HFFc6 (cell line): ENCODE measurements around the gene CORO1C. TPM values are rescaled to one million over a fixed set of nuclear protein-coding genes. Genes with fewer than 3 reads are reported as not detected.

Source experiments
- DNase-seq: peaks from one replicate; pipeline ENCODE4 v3.0.0-alpha.2; 2018
- H3K27ac Mint-ChIP-seq: 2 replicates; pipeline ENCODE4 v1.8.0; 2020; ENCODE audit warnings: mild to moderate bottlenecking, mixed read lengths
- H3K27me3 Mint-ChIP-seq: 2 replicates; pipeline ENCODE4 v1.8.0; 2021; ENCODE audit warnings: mild to moderate bottlenecking, moderate library complexity, mixed read lengths; ENCODE audit not compliant: insufficient read depth
- H3K36me3 Mint-ChIP-seq: 2 replicates; pipeline ENCODE4 v1.8.0; 2021; ENCODE audit warnings: low read depth, mixed read lengths
- H3K4me1 Mint-ChIP-seq: 2 replicates; pipeline ENCODE4 v1.8.0; 2020; ENCODE audit warnings: low read depth, mixed read lengths
- H3K4me3 Mint-ChIP-seq: 2 replicates; pipeline ENCODE4 v1.8.0; 2020; ENCODE audit warnings: mild to moderate bottlenecking, moderate library complexity, mixed read lengths
- H3K9me3 Mint-ChIP-seq: 2 replicates; pipeline ENCODE4 v1.8.0; 2020; ENCODE audit warnings: mild to moderate bottlenecking, mixed read lengths
- CTCF ChIP-seq: fragments of 200-600 bp; sonication (generic); IDR thresholded peaks from 2 replicates; pipeline ENCODE4 v1.5.0; 2021; ENCODE audit warnings: antibody characterized with exemption, mild to moderate bottlenecking
- total RNA-seq, 6 experiments: library from RNA; stranded (reverse); fragmentation: NEBNext Ultra II Directional; extraction: Animal tissue kit (Norgen Biotek cat#: 25700); gene quantifications; 2 replicates in 1 of 6; 3 replicates in 5 of 6; pipeline ENCODE4 v1.2.3, GENCODE V29; 2021

CORO1C gene
- total RNA-seq, 6 experiments from 2014 or later = 541 to 709 (median 649) TPM

DNA sequence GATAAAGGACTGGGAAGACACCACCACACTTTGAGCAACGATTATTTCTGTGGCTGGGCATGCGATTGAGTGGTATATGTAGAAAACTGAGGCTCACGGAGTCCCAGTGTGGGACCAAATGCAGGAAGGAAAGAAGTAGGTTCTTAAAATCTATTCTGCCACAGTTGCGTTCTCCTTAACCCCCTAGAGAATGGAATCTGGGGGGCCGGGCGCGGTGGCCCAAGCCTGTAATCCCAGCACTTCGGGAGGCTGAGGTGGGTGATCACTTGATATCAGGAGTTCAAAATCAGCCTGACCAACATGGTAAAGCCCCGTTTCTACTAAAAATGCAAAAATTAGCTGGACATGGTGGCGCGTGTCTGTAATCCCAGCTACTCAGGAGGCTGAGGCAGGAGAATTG lies 29.9 kb upstream of the CORO1C start:
- H3K27ac Mint-ChIP-seq = no peak overlapping the region
- no peaks in the 10 kb centered on the region for H3K4me1 Mint-ChIP-seq
- DNase-seq = no peak
- peaks cover 7% of the 10 kb centered on the region for H3K27me3 Mint-ChIP-seq
- H3K4me3 Mint-ChIP-seq = no peak overlapping the region
- H3K36me3 Mint-ChIP-seq = no peaks in the 10 kb centered on the region
- no peaks in the 10 kb centered on the region for H3K9me3 Mint-ChIP-seq
- TF ChIP-seq CTCF = no peak

- Mint-ChIP-seq H3K9me3 (no peaks in the 10 kb centered on the region), H3K27me3 (peaks cover 7% of the 10 kb centered on the region), H3K4me3 (no peak overlapping the region), H3K4me1 (no peaks in the 10 kb centered on the region), H3K27ac (no peak overlapping the region), H3K36me3 (no peaks in the 10 kb centered on the region)
- TF ChIP-seq CTCF = no peak
- no peak for DNase-seq
Measured at GRCh38 chr12:108759924-108760323, 28.6 kb upstream of the CORO1C start.

DNA sequence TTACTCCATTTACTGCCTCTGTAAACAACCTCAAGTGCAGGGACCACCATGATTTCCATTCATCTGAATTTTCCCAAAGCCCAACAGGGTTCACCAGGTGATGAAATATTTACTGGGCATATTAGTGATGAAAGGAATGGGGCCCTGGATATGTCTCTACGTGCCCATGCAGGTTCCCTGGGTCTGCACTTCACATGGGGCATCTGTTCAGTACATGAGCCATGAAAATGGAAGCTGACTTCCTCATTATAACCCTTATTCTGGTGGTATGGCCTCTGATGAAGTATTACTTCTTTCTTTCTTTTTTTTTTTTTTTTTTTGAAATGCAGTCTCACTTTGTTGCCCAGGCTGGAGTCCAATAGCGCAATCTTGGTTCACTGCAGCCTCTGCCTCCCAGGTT lies 26.5 kb upstream of the CORO1C start:
- H3K27me3 Mint-ChIP-seq = peaks cover 7% of the 10 kb centered on the region
- TF ChIP-seq CTCF = no peak
- no peak for DNase-seq
- H3K4me3 Mint-ChIP-seq = no peak overlapping the region
- H3K27ac Mint-ChIP-seq = no peak overlapping the region
- no peaks in the 10 kb centered on the region for H3K36me3 Mint-ChIP-seq
- H3K9me3 Mint-ChIP-seq = no peaks in the 10 kb centered on the region
- H3K4me1 Mint-ChIP-seq = no peaks in the 10 kb centered on the region

- Mint-ChIP-seq H3K4me3 (no peak overlapping the region), H3K36me3 (no peaks in the 10 kb centered on the region), H3K27me3 (peaks cover 4% of the 10 kb centered on the region), H3K9me3 (no peaks in the 10 kb centered on the region), H3K4me1 (0 out of 2 replicates have a peak, but pooled peaks cover 5% of the 10 kb centered on the region), H3K27ac (no peak overlapping the region)
- no peak for TF ChIP-seq CTCF
- no peak for DNase-seq
Measured at GRCh38 chr12:108756421-108756820, 25.1 kb upstream of the CORO1C start.

- no peaks in the 10 kb centered on the region; the same call in 1 of the 2 replicates for H3K27me3 Mint-ChIP-seq
- TF ChIP-seq CTCF = no peak
- 0 out of 2 replicates have a peak, but pooled peaks cover 5% of the 10 kb centered on the region for H3K4me1 Mint-ChIP-seq
- no peaks in the 10 kb centered on the region for H3K36me3 Mint-ChIP-seq
- no peaks in the 10 kb centered on the region for H3K9me3 Mint-ChIP-seq
- H3K4me3 Mint-ChIP-seq = no peak overlapping the region
- DNase-seq = no peak
- no peak overlapping the region for H3K27ac Mint-ChIP-seq
Measured at GRCh38 chr12:108755481-108755880, 24.2 kb upstream of the CORO1C start.

DNA sequence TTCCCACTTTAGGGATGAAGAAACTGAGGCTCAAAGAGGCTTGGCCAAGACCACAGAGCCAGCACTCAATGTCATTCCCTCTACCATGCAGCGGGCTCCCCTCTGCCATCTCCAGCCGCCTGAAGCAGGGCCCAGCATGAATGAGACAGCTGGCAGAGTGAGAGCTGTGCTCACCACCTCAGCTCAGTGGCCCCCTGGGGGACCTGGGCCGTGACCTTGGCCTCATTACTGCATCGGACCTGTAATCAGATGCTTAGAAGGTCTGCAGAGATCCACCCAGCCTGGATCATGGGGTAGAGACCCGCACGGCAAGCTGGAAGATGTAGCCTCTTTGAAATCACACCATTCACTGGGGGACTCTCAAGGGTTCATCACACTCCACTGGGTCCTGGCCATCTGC lies 22.7 kb upstream of the CORO1C start:
- no peak overlapping the region for H3K27ac Mint-ChIP-seq
- H3K9me3 Mint-ChIP-seq = no peaks in the 10 kb centered on the region
- 0 out of 2 replicates have a peak, but pooled peaks cover 5% of the 10 kb centered on the region for H3K4me1 Mint-ChIP-seq
- DNase-seq = no peak
- peaks cover 1% of the 10 kb centered on the region; the same call in 1 of the 2 replicates for H3K27me3 Mint-ChIP-seq
- H3K36me3 Mint-ChIP-seq = no peaks in the 10 kb centered on the region
- TF ChIP-seq CTCF = no peak
- H3K4me3 Mint-ChIP-seq = no peak overlapping the region
